Choroid plexus epithelial cell (primary cell): ENCODE measurements around the gene ARHGAP24.
A peak's percentile ranks its signal among the peaks of the same experiment; 100 is the strongest.

Source experiments
- DNase-seq: peaks from one replicate; pipeline ENCODE4 v3.0.0-alpha.2; 2010; ENCODE audit warnings: low read depth
- H3K4me3 ChIP-seq: 2 replicates; pipeline ENCODE4 v1.5.1; 2011; ENCODE audit warnings: low read depth, mild to moderate bottlenecking, control low read depth, low read length, moderate library complexity
- TF ChIP-seq, protein P1 (sequence below): conservative IDR thresholded peaks from 2 replicates; pipeline ENCODE4 v1.5.1; 2011; ENCODE audit warnings: low read depth, mild to moderate bottlenecking, control low read depth, inconsistent platforms, low read length, moderate library complexity

The ARHGAP24 gene

DNA sequence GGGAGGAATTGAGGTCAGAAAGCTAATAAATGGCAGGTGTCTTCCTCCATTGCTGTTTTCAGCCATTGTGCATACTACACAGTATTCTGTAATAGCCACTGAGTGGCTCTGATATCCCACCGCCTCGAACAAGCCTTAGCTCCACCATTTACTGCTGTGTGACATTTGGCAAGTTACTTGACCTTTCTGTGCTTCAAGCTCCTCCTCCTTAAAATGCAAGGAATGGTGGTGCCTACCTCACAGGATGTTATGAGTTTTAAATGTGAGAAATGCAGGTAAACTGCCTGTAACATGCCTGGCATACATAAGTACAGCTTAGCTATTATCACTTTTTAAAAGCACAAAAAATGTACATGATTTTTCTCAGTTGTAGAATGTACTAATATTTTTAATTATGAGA, 464.0 kb downstream of the ARHGAP24 start:
- no peak overlapping the region for H3K4me3 ChIP-seq
- TF ChIP-seq, protein P1, sequence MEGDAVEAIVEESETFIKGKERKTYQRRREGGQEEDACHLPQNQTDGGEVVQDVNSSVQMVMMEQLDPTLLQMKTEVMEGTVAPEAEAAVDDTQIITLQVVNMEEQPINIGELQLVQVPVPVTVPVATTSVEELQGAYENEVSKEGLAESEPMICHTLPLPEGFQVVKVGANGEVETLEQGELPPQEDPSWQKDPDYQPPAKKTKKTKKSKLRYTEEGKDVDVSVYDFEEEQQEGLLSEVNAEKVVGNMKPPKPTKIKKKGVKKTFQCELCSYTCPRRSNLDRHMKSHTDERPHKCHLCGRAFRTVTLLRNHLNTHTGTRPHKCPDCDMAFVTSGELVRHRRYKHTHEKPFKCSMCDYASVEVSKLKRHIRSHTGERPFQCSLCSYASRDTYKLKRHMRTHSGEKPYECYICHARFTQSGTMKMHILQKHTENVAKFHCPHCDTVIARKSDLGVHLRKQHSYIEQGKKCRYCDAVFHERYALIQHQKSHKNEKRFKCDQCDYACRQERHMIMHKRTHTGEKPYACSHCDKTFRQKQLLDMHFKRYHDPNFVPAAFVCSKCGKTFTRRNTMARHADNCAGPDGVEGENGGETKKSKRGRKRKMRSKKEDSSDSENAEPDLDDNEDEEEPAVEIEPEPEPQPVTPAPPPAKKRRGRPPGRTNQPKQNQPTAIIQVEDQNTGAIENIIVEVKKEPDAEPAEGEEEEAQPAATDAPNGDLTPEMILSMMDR, result no peak
- no peak for DNase-seq

- DNase-seq, result no peak
Observed at GRCh38 chr4:85939595-85939994, 464.6 kb downstream of the ARHGAP24 start.

GRCh38 chr4:85940151-85940550, 465.2 kb downstream of the ARHGAP24 start:
- no peak for DNase-seq
- TF ChIP-seq, protein P1, result no peak
- H3K4me3 ChIP-seq, result no peak overlapping the region

More at GRCh38 chr4:85939595-85939994, 464.6 kb downstream of the ARHGAP24 start:
- TF ChIP-seq, protein P1, result no peak
- peak overlapping the region; percentile 27 for H3K4me3 ChIP-seq

GRCh38 chr4:85942107-85942506, 467.2 kb downstream of the ARHGAP24 start:
- no peak for DNase-seq
- H3K4me3 ChIP-seq, result no peak overlapping the region
- TF ChIP-seq, protein P1, result no peak

DNA sequence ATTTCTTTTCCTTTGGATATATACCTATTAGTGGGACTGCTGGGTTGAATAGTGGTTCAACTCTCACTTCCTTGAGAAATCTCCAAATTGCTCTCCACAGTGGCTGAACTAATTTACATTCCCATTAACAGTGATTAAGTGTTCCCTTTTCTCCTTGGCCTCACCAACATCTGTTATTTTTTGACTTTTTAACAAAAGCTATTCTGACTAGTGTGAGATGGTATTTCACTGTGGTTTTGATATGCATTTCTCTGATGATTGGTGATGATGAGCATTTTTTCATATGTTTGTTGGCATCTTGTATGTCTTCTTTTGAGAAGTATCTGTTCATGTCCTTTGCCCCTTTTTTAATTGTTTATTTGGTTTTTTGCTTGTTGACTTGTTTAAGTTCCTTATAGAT, 471.9 kb downstream of the ARHGAP24 start:
- no peak for DNase-seq
- TF ChIP-seq, protein P1, result no peak
- no peak overlapping the region for H3K4me3 ChIP-seq

GRCh38 chr4:85951099-85951498, 476.1 kb downstream of the ARHGAP24 start:
- no peak overlapping the region for H3K4me3 ChIP-seq
- DNase-seq, result no peak
- TF ChIP-seq, protein P1, result no peak

DNA sequence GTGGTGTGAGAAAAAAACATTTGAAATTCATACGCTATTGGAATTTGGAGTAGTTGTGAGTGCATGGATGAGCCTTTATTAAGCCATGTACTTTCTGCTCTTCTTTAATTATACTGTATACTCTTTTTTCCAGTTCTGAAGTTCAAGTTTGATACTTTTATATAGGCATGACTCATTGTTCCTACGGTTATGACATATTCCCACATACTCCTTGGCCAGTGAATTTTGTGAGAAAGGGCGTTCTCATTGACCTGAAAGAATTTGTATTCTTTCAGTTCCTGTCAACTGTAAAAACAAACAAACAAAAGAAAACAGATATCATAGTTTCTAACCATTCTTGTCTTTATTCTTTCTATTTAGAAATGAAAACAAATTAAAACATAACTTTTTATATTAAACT, 477.6 kb downstream of the ARHGAP24 start:
- TF ChIP-seq, protein P1, result no peak
- no peak overlapping the region for H3K4me3 ChIP-seq
- peak; percentile 83 for DNase-seq
